Endometrium (tissue), 2 donors: Measurements from ENCODE around the gene FOLR1.
"Not testable (repeated sequence)": the region's sequence is repeated elsewhere in the genome, so short reads cannot be mapped to it uniquely, and the experiment has no call there.

Experiments
- FAIRE-seq: peaks from 2 replicates; lab custom pipeline; 2012; peaks lifted over from hg19 to GRCh38; lab: Jason Lieb, UNC
- donor health status: control.
- donor health status: control.

FOLR1 gene

DNA sequence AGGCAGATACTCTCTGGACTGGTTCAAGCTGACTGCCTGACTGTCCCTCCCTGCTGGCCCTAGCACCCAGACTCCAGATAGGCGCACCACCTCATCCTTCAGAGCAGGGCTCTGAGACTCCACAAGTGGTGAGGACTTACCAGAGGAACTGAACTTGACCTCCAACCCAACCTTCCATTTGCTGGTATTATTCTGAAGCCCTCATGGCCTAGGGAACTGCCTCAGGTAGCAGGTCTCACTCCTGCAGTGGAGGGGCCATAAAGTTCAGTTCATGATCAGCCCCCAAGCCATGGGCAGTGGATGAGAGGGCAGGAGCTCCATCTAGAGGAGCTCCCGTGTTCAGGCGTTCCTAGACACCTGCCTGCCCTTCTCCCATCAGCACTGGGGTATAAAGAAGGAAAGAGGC lies 10.4 kb upstream of the FOLR1 start:
- FAIRE-seq, result not testable (repeated sequence)

GRCh38 chr11:72188267-72188666 lies 3.7 kb upstream of the FOLR1 start:
- no peak for FAIRE-seq

- FAIRE-seq, result no peak
These were observed 2.3 kb upstream of the FOLR1 start for GRCh38 chr11:72189455-72190250.

DNA sequence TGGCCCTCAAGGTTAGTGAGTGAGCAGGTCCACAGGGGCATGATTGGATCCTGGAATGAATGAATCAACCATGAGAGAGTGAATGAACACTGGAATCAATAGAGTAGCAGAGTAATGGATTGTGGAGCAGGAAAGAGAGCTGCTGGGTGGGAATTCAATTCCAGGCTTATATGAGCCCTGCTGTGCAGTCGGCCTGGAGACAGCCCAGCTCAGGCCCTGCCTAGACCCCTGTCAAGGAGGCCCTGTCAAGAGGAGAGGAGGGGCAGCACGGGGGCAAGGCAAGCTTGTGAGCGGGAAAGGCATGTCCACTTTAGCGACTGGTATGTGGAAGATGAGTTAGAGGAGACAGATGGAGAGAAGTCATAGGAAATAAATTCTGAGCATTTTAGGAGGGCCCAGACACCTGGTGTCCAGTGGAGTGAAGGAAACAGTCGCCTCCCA lies 1.3 kb upstream of the FOLR1 start:
- FAIRE-seq, result no peak

DNA sequence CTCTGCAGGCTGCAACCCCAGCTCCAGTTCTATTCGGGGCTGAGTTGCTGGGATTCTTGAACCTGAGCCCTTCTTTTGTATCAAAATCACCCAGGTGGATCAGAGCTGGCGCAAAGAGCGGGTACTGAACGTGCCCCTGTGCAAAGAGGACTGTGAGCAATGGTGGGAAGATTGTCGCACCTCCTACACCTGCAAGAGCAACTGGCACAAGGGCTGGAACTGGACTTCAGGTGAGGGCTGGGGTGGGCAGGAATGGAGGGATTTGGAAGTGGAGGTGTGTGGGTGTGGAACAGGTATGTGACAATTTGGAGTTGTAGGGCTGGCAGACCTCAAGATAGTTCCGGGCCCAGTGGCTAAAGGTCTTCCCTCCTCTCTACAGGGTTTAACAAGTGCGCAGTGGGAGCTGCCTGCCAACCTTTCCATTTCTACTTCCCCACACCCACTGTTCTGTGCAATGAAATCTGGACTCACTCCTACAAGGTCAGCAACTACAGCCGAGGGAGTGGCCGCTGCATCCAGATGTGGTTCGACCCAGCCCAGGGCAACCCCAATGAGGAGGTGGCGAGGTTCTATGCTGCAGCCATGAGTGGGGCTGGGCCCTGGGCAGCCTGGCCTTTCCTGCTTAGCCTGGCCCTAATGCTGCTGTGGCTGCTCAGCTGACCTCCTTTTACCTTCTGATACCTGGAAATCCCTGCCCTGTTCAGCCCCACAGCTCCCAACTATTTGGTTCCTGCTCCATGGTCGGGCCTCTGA lies 3.8 kb downstream of the FOLR1 start:
- no peak for FAIRE-seq

DNA sequence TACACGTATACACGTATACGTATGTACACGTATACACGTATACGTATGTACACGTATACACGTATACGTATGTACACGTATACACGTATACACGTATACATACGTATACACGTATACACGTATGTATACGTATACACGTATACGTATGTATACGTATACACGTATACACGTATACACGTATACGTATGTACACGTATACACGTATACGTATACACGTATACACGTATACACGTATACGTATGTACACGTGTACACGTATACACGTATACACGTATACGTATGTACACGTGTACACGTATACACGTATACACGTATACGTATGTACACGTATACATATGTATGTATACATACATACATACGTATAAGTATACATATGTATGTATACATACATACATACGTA lies 9.5 kb downstream of the FOLR1 start:
- peak; percentile 23 for FAIRE-seq

GRCh38 chr11:72202571-72202970 lies 10.6 kb downstream of the FOLR1 start:
- FAIRE-seq, result no peak

DNA sequence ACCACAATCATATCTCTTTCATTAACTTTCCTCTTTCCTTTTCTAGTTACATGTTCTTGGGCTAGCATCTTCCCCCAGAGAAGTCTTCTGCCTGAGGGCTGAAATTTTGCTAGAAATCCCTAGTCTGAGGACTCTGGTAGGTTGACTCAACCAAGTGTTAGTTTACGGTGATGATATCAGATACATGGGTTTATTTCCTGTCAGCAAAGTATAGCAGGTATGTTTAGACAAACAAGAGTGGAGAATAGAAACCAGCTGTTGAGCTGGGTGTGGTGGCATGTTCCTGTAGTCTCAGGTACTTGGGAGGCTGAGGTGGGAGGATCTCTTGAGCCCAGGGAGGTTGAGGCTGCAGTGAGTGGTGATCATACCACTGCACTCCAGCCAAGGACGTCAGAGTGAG lies 11.2 kb downstream of the FOLR1 start:
- no peak for FAIRE-seq

- FAIRE-seq, result no peak
These were observed 12.9 kb downstream of the FOLR1 start for GRCh38 chr11:72204886-72205285.

DNA sequence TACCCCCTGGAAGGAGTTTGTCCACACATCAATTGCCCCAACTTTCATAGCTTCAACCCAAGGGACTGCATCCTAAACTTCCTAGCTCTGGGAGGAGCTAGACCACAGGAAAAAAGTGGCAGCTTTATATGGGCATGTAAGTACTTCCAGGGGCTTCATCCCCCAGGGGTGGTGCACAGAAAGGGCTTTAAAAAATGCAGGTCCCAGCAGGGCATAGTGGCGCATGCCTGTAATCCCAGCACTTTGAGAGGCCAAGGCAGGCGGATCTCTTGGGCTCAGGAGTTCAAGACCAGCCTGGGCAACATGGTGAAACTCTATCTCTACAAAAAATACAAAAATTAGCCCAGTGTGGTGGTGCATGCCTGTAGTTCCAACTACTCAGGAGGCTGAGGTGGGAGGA lies 14.9 kb downstream of the FOLR1 start:
- FAIRE-seq, result not testable (repeated sequence)

DNA sequence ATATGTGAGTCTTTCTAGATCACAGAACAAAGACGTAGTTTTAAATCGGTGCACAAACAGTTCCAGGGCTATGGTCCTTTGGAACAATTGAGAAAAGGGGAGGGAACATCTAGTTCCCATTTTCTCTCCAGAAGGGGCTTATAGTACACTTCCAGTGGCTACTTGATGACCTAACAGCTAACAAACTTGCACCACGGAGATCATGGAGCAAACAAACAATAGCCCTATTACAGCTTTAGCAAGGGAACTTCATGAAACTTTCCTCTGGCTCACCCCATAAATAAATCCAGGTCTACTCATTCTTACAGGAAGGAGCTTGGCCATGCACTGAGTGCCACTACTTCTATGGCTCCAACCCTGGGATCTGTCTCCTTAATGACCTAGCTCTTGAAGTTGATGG lies 16.3 kb downstream of the FOLR1 start:
- FAIRE-seq, result no peak

GRCh38 chr11:72209101-72209500 lies 17.2 kb downstream of the FOLR1 start:
- FAIRE-seq, result no peak

DNA sequence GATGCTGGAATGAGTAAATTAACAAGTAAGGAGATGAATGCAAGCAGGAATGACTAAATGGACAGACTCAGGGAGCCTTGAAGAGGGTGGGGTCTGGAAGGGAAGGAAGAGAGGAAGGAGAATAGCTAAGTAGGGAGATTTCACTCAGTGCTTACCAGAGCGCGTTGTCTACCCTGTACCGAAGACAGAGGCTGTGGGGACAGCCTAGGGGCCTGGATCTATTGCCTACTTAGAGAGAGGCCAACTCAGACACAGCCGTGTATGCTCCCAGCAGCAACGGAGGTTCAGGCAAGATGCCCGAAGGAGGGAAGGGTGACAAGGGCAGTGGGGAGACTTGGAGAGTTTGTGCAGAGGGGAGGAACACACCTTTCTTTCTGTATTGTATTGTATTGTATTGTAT lies 24.7 kb downstream of the FOLR1 start, which contains the start of gene FOLR2:
TSS of gene FOLR2 (plus strand) at position 157 of the 400 bp plus-strand sequence. CDS start 1,791 bp downstream, outside the sequence.
- no peak for FAIRE-seq

GRCh38 chr11:72217841-72218240 lies 25.9 kb downstream of the FOLR1 start:
- no peak for FAIRE-seq

- FAIRE-seq, result no peak
These were observed 26.4 kb downstream of the FOLR1 start for GRCh38 chr11:72218251-72218745.

- FAIRE-seq, result no peak
These were observed 28.9 kb downstream of the FOLR1 start for GRCh38 chr11:72220696-72221363.

- no peak for FAIRE-seq
These were observed 29.6 kb downstream of the FOLR1 start for GRCh38 chr11:72221386-72222075.

GRCh38 chr11:72222106-72222891 lies 30.4 kb downstream of the FOLR1 start:
- FAIRE-seq, result no peak

DNA sequence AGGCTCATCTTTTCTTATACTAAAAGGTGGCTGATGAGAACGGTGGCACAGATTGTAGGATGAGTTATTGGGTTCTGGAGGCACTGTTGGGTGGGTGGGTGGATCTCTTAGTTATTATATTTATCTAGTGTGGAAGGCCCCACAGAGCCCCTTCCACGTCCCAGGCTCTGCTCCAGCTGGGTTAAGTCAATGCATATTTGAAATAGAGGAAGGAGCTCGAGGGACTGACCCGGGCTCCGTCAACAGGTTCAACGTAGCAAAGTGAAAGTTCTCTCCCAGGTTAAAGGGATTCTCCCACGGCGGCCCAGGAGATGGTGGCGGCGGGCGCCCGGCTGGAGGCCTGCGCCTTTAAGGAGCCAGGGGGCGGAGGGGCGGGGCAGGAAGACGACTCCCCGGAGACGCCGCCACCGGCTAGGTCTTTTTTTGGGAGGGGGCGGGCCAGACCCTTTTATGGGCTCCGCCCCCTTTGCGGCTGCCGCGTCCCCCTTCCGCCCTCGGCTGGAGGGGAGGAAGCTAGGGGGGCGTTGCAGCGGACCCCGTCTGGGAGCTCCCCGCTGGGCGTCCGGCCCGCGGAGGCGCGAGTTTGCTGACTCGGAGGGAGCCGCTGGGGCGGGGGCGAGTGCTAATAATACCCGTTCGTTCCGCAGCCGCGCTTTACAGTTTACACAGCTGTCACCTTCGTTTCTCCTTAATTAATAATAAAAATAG lies 31.1 kb downstream of the FOLR1 start:
- FAIRE-seq, result peak; percentile 78
